Adipose tissue (tissue), 3 donors: Measurements from ENCODE around the gene ORC6. TPM values are rescaled to one million over a fixed set of nuclear protein-coding genes. Genes with fewer than 3 reads are reported as not detected.
"Not testable (repeated sequence)": the region's sequence is repeated elsewhere in the genome, so short reads cannot be mapped to it uniquely, and the experiment has no call there.

Experiments used
- H3K27ac ChIP-seq: one replicate; pipeline ENCODE4 v1.5.1; 2013; ENCODE audit warnings: low read depth, low read length
- WGBS, 3 donors: extraction: QIAGEN DNeasy Blood & Tissue Kit; methylation state at CpG; one replicate each; pipeline ENCODE4 v1.1.7; 2013; 5-methylcytosine and 5-hydroxymethylcytosine counted together
- polyA plus RNA-seq, 3 donors: library from polyadenylated mRNA; stranded (reverse); fragments of 200-250 nt; gene quantifications; one replicate each; pipeline ENCODE4 v1.2.3, GENCODE V29; 2013
- donor health status: healthy with polysubstance abuse.
- donor health status: Bipolar disorder and iron deficiency.
- donor health status: healthy.

The ORC6 gene, protein sequence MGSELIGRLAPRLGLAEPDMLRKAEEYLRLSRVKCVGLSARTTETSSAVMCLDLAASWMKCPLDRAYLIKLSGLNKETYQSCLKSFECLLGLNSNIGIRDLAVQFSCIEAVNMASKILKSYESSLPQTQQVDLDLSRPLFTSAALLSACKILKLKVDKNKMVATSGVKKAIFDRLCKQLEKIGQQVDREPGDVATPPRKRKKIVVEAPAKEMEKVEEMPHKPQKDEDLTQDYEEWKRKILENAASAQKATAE
- polyA plus RNA-seq = under 1 TPM; 0.41 to 0.67 (median 0.46) TPM

DNA sequence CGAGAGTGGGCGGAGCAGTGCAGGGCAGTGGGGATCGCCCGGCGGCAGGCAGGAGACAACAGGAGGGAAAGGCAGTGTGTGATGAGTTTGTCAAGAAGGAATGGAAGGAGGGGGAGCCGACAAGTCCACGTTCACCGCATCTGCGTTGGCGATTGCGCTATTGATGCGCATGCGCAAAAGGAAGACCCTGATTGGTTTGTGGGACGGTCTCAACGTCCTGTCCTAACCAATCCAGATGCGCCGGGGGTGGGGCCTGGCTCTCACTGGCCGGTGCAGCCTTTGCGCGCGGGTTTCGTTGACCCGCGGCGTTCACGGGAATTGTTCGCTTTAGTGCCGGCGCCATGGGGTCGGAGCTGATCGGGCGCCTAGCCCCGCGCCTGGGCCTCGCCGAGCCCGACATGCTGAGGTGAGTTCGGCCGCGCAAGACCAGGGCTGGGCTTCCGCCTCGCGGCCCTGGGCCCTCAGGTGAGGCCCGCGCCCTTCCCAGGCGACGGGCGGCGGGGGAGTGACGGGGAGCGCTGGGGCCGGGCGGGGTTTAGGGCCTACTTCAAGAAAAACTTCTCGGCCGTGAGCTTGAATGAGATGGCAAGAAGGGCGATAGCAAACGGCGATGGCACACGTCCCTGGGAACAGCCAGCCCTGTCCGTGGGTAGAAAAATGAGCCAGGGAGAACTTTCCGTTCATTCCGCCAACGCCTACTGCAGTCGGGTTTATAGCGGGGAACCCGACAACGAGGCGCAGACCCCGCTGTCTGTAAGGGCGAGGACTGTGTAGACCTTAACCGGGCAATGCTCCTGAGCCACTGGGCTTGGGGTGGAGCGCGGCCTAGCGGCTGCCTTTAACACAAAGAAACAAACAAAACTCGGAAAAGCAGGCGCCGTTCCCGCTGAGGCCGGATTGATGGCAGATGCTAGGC, at the start of gene ORC6:
ORC6 (plus strand) TSS at position 295 of the 916 bp plus-strand sequence; CDS start at position 342, 47 bp downstream.
- 0% methylated on average over 79 of the region's 79 CpGs for WGBS, 3 donors

DNA sequence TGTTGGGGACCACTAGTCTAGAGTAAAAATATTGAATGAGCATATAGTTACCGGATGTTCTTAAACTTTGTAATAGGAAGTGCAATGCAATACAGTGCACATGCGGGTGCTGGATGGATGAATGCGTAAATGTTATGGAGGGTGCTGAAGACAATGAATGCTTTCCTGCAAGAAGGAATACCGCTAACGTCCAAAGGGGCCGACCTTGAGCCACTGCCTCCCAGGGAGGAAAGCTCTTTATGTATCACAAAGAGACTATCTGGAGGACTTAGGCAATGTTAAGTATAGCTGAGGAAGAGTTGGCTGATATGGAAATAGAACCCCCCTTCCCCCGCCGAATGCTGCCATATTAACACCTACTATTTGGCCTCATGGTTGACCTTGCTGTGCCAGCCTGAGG, 40.8 kb upstream of the ORC6 start:
- WGBS, 3 donors = 82 to 88% (median 84%) methylated on average over 8 of the region's 8 CpGs
- H3K27ac ChIP-seq = no peak overlapping the region

More for the DNA sequence above, at the start of gene ORC6:
- H3K27ac ChIP-seq = peak within 1 kb of the TSS; percentile 83

DNA sequence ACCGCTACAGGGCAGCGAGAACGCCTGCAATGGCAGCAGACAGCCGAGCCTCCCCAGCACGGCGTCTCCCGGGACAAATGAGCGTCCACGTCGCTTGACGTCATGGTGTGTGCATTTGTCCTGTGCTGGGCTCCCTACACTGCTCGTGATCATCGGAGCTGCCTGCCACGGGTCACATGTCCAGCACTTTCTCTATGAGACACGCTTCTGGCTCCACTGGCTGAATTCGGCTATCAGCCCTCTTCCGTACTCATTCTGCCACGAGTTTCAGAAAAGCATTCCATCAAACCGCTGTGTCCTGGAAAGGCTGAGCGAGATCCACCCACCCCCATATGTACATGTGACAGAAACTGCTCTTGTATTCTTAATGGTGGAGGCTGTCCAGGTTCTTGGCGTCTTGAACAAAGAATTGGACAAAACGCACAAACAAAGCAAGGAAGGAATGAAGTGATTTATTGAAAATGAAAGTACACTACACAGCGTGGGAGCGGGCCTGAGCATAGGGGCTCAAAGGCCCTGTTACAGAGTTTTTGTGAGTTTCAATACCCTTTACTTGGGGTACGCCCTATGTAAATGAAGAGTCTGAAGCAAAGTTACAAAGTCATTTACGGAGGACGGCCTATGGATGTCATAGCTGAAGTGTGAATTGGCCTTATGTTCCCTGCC, 39.7 kb upstream of the ORC6 start:
- WGBS, 3 donors = 63 to 82% (median 70%) methylated on average over 27 of the region's 27 CpGs
- no peak overlapping the region for H3K27ac ChIP-seq

DNA sequence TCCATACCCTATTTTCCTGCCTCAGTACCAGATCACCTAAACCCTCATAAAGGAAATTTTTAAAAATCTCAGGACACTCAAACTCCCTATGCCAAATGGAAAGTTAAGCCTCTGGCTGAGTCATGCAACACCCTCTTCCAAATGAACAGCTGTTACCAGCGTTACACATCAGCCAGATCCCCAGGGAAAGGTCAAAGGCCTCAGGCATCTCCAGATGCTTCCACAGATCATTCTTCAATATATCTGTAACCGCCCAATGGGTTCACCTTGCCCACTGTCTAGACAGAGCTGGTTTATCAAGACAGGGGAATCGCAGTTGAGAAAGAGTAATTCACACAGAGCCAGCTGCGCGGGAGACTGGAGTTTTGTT, 39.2 kb upstream of the ORC6 start:
- no peak overlapping the region for H3K27ac ChIP-seq

DNA sequence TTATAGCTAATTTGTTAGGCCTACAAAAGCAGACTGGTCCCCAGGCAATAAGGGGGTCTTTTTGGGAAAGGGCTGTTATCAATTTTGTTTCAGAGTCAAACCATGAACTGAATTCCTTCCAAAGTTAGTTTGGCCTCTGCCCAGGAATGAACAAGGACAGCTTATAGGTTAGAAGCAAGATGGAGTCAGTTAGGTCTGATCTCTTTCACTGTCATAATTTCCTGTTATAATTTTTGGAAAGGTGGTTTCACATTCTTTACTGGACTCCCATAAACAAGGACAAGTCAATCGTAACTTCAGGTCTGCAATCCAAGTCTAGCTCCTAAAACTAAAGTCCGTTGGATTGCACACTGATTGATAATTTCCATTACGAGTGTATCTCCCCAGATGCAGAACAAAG, 38.2 kb upstream of the ORC6 start:
- WGBS, 3 donors = 87 to 93% (median 90%) methylated on average over 3 of the region's 3 CpGs
- no peak overlapping the region for H3K27ac ChIP-seq

More for the DNA sequence above, 39.2 kb upstream of the ORC6 start:
- WGBS, 3 donors = 70 to 80% (median 78%) methylated on average over 5 of the region's 5 CpGs

DNA sequence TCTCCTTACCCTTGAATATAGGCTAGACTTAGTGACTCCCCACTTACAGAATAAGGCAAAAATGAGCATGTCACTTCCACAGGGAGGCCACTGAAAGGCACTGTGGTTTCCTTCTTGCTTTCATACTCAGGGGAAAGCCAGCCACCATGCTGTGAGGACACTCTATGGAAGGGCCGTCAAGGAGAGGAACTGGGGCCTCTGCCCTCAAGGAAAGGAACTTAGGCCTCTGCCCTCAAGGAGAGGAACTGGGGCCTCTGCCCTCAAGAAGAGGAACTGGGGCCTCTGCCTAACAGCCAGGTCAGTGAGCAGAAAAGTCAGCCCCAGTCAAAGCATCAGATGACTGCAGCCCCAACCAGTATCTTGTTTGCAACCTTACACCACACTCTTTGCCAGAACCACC, 30.5 kb upstream of the ORC6 start:
- WGBS, 3 donors = 20 to 64% (median 31%) methylated on average over 1 of the region's 1 CpG
- no peak overlapping the region for H3K27ac ChIP-seq

DNA sequence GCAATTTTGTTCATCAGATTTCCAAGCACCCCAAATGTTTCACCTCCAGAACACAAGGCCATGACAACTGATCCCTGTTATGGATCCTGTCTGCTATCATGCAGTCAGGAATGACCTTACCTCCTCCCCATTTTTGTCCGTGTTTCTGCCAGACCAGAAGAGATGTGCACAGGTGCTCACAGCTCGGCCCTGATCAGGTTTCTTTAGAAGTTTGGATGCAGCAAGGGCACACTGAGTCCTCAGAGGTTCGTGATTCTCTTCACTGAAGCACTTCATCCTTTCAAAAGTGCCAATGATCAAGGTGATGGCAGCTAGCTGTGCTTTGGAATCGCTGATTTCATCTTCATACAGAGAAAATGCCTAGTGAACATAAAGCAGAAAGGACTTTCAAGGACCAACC, 27.3 kb upstream of the ORC6 start:
- 61 to 72% (median 65%) methylated on average over 4 of the region's 4 CpGs for WGBS, 3 donors
- H3K27ac ChIP-seq = no peak overlapping the region

DNA sequence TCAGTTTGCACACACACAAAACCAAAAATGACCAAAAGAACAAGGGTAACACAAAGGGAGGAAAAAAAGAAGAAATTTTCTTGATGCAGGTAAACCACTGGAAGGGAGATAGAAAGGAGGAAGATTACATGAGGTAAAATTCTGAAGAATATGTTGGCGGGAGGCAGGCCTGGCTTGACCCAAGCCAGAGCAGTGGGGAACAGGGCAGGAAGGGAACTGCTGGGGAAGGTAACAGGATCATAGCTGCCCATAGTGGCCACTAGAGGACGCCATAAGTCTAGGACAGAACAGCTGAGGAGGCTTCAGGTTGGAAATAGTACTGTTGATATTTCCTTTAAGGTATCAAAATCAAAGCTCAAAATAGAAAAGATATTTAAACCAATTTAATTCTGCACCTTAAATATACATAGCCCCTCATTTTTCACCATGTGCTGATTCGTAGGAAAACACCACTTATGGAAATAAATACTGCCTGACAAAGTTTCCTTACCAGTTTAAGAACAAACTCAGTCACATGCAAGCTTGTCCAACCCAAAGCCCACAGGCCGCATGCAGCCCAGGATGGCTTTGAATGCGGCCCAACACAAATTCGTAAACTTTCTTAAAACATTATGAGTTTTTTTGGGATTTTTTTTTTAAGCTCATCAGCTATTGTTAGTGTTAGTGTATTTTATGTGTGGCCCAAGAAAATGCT, 16.0 kb upstream of the ORC6 start:
- 65 to 74% (median 70%) methylated on average over 6 of the region's 6 CpGs for WGBS, 3 donors
- H3K27ac ChIP-seq = no peak overlapping the region

DNA sequence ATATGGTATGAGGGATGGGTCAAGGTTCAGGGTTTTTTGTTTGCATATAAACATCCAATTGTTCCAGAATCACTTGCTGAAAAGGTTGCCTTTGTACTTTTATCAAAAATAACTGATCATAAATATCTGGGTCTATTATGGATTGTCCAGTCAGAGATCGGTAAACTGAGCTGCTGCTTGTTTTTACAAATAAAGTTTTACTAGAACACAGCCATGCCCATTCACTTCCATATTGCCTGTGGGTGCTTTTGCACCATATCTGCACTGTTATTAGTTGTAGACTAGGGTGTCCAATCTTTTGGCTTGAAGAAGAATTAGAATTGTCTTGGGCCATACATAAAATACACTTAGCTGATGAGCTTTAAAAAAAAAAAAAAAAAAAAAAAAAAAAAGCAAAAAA, 11.5 kb upstream of the ORC6 start:
- H3K27ac ChIP-seq = not testable (repeated sequence)
- 94 to 100% (median 96%) methylated on average over 1 of the region's 1 CpG for WGBS, 3 donors

DNA sequence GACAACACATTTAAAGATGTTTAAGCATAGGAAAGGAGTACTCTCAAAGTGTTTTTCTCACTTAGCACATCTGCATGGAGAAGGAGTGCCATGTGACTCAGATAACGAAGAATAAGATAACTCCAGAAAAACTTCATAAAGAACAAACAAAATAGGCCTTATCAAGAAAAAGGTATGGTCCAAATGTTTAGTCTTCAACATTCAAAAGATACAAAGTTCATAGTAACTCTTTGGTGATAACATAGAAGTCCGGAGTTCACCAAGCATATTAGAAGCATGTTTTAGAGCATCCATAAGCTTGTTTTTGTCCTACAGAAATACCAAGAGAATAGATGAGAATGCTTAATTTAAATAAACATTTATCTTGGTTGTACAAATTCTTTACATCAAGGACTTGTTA, 7.6 kb upstream of the ORC6 start:
- H3K27ac ChIP-seq = not testable (repeated sequence)
- WGBS, 3 donors = 43 to 88% (median 87%) methylated on average over 2 of the region's 2 CpGs

DNA sequence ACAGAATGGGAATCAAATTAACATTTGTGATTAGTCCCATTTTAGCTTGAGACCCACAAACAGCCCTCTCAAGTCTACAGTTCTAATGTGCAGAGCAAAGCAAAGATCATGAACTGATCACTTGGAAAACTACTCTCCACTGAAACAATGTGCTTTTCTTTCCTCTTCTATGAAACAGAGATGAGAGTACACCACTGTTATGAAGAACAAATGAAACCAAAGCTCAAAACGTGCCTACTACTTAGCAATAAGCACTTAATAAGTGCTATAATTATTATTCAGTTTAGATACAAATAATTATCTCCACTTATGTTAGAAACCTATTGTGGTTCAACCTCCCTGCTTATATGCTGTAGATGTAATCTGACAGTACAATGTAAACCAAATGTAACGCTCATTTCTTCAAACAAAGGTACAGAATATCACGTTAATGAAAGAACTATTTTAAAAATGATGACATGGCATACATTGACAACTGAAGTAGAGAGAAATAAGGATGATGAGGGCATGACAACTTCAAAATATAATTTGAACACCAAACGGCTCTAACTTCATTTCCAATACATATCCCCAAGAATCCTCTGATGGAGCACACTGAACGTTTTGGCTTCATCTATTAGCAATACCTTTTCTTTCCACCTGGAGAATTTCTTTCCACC, 2.5 kb upstream of the ORC6 start:
- 31 to 57% (median 40%) methylated on average over 5 of the region's 5 CpGs for WGBS, 3 donors
- no peak overlapping the region for H3K27ac ChIP-seq

DNA sequence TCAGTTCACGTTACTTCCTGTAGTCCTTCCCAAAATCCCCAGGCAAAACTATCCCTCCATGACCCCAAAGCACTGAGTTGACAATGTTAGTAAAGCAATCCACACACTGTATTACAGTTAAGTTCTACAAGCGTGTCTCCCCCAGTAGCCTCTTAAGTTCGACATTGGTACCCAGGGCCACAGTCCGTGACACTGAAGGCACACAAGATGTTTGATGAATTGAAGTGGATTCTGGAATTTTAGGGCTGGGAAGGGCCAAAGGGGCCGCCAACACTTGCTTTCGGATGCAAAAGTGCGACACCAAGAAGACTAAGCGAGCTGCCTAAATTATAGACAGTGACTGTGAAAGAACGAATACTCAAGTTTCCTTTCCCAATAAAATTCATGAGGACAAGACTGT, 2.0 kb upstream of the ORC6 start:
- 68 to 82% (median 72%) methylated on average over 9 of the region's 9 CpGs for WGBS, 3 donors
- no peak overlapping the region for H3K27ac ChIP-seq

DNA sequence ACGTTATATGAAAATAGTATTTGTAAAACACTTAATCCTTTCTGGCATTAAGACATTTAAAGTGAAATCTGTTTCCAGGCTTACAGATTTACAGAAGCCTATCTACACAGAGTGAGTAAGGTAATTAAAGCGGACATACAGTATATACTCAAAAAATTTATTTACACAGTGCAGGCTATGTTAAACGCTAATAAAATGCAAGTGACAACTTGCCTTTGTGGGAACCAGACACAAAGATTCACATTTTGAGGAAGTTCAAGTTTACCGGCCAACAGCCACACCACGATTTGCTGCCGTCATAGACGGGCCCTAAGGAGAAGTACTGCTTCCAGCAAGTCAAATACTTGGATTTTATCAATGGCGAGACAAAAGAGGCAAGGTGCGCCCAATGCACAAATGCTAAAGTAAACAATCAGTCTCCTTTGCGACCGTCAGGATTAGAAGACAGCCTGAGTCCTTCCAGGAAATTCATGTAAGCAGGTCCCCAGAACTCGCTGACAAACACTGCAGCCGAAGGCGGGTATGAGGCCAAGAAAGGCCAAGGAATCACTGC, 1.3 kb upstream of the ORC6 start:
- peak overlapping the region; percentile 68 for H3K27ac ChIP-seq
- WGBS, 3 donors = 2 to 4% (median 2%) methylated on average over 14 of the region's 14 CpGs

DNA sequence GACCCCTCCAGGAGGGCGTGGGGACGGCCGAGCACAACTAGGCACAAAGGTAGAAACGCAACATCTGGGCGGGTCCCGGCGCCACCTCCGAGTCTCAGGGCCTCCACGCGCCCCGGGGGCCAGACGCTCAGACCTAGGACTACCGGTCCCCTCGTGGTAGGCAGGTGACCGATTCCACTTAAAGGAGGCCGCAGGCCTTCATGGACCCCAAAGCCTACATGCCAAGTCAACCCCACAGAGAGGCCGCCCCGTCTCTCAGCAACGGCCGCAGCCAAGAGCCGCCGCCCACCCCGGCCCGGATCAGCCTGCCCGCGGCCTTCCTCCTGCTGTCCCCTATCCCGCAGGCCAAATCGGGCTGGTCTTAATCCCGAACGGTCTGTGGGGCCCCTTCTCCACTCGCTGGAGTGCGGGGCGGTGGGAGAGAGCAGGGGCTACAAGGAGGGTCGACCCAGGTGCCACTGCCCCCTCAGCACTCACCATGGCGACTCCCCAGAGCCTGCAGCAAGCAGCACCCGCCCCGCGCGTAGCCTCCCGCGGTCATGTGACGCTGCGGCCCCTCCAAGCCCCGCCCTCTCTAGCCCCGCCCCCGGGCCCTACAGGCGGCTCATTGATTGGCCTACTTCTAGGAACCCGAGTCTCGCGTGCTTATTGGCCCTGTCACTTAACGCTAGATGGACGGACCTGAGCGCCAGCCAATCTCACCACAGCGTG, 650 bp upstream of the ORC6 start, which contains the start of gene VPS35:
VPS35 (minus strand) TSS at position 525 of the 711 bp plus-strand sequence; CDS start at position 480, 45 bp downstream.
- peak within 1 kb of the TSS; percentile 83 for H3K27ac ChIP-seq
- 1% methylated on average over 54 of the region's 54 CpGs for whole genome bisulfite sequencing, 3 donors

DNA sequence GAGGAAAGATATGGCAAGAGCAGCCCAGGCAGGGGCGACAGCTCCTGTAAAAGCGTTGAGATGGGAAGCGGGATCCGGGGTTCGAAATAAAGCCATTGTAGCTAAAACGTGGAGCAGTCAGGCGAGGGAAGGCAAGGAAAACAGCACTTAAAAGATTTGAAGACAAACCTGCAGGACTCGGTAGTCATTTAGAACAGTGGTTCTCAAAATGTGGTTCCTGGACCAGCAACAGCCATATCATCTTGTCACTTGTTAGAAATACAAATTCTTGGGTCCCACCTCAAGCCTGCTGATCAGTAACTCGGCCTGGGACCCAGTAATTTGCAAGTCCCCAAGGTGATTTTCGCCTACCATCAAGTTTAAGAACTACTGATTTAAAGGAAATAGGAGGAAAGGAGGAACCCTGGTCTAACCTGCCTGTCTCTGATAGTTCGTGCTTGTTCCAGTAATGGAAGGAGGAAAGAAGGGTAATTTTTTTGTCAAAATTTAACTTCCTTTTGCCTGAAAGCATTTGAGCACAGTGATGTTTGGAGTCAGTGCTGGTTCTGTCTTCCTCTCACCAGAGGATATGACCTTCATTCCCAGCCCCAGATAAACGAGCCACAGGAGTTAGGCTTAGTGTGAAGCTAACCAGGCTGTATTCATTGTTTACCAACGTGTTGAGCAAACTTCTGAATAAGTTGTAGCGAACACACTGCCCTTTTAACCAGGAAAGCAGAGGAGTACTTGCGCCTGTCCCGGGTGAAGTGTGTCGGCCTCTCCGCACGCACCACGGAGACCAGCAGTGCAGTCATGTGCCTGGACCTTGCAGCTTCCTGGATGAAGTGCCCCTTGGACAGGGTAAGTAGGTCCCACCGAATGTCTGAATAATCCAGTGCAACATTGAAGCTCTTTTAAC, 1.1 kb downstream of the ORC6 start:
- no peak overlapping the region for H3K27ac ChIP-seq
- 10 to 17% (median 15%) methylated on average over 21 of the region's 21 CpGs for WGBS, 3 donors

DNA sequence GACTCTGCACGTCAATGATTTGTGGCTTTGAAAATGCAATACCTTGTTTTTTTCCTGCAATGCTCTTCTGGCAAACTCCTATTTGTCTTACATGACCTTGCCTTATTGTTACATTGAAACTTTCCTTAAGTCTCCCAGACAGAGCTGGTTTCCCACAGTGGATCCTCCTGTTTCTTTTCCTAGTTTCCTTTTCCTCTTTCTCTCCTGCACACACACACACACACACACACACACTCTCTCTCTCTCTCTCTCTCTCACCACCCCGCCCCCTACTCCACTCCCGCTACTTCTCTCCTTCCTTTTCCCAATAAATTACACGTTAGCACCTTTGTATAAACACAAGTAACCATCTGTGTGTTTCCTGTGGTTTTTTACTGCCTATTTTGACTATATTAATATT, 2.3 kb downstream of the ORC6 start:
- H3K27ac ChIP-seq = no peak overlapping the region
- 66 to 69% (median 68%) methylated on average over 4 of the region's 4 CpGs for WGBS, 3 donors
